Panc1 (cell line): Measurements from ENCODE around the gene TARBP2.

Experiments
- SIN3A ChIP-seq: IDR thresholded peaks from 2 replicates; pipeline ENCODE4 v1.6.1; 2012; ENCODE audit warnings: low read depth, mild to moderate bottlenecking, low read length, moderate library complexity, borderline replicate concordance; ENCODE audit not compliant: insufficient read depth
- TCF7L2 ChIP-seq: IDR thresholded peaks from 2 replicates; pipeline ENCODE4 v1.6.1; 2011; ENCODE audit warnings: mild to moderate bottlenecking, low read depth, low read length, inconsistent platforms
- TF ChIP-seq, protein P1 (sequence below): fragments of 450-650 bp; IDR thresholded peaks from 2 replicates; pipeline ENCODE4 v1.5.1; 2017; ENCODE audit warnings: mild to moderate bottlenecking
- TF ChIP-seq, protein P2 (sequence below), 2 experiments: IDR thresholded peaks; 2 replicates each; pipeline ENCODE4 v1.6.1; 2011 to 2012; ENCODE audit warnings: low read depth in 2 of 2, control low read depth in 1 of 2, low read length in 1 of 2, mild to moderate bottlenecking in 1 of 2, moderate library complexity in 1 of 2; ENCODE audit not compliant: insufficient read depth in 1 of 2

DNA sequence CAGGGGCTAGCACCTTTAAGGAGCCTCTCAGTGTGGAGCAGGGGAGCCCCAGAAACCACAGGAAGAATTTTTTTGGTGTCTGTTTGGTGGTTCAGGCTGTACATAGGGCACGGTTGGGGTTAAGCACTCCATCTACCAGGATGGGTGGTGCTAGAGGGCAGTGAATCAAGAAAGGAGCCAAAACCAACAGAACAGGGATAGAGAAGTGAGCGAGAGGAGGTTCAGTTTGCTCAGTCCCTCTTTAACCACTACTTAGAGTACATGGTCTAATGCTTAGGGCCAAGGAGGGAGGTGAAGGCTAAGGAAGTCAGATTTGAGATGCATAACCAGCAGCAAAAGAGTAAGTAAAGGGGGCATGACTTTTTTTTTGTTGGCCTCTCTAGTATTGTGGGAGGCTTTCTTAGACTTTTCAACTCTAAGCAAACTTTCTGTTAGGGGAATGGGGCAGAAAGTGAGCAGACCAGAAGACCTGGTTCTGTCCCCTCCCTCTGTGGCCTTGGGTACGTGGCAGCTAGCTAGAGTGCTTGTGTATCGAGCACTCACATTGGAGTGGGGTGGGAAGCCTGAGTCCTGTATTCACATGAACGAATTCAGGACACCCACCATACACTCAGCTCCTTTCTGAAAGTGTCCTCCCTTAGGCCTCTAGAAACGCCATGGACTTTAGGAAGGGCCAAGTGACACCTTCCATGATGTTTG lies 12.8 kb downstream of the TARBP2 start:
- TF ChIP-seq, protein P1, sequence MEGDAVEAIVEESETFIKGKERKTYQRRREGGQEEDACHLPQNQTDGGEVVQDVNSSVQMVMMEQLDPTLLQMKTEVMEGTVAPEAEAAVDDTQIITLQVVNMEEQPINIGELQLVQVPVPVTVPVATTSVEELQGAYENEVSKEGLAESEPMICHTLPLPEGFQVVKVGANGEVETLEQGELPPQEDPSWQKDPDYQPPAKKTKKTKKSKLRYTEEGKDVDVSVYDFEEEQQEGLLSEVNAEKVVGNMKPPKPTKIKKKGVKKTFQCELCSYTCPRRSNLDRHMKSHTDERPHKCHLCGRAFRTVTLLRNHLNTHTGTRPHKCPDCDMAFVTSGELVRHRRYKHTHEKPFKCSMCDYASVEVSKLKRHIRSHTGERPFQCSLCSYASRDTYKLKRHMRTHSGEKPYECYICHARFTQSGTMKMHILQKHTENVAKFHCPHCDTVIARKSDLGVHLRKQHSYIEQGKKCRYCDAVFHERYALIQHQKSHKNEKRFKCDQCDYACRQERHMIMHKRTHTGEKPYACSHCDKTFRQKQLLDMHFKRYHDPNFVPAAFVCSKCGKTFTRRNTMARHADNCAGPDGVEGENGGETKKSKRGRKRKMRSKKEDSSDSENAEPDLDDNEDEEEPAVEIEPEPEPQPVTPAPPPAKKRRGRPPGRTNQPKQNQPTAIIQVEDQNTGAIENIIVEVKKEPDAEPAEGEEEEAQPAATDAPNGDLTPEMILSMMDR = no peak
- TF ChIP-seq SIN3A = no peak
- TF ChIP-seq TCF7L2 = no peak
- TF ChIP-seq, protein P2, sequence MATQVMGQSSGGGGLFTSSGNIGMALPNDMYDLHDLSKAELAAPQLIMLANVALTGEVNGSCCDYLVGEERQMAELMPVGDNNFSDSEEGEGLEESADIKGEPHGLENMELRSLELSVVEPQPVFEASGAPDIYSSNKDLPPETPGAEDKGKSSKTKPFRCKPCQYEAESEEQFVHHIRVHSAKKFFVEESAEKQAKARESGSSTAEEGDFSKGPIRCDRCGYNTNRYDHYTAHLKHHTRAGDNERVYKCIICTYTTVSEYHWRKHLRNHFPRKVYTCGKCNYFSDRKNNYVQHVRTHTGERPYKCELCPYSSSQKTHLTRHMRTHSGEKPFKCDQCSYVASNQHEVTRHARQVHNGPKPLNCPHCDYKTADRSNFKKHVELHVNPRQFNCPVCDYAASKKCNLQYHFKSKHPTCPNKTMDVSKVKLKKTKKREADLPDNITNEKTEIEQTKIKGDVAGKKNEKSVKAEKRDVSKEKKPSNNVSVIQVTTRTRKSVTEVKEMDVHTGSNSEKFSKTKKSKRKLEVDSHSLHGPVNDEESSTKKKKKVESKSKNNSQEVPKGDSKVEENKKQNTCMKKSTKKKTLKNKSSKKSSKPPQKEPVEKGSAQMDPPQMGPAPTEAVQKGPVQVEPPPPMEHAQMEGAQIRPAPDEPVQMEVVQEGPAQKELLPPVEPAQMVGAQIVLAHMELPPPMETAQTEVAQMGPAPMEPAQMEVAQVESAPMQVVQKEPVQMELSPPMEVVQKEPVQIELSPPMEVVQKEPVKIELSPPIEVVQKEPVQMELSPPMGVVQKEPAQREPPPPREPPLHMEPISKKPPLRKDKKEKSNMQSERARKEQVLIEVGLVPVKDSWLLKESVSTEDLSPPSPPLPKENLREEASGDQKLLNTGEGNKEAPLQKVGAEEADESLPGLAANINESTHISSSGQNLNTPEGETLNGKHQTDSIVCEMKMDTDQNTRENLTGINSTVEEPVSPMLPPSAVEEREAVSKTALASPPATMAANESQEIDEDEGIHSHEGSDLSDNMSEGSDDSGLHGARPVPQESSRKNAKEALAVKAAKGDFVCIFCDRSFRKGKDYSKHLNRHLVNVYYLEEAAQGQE (IDR thresholded peaks at IDR 0.05; ENCODE audit: insufficient read depth in 1 of 2, low read depth in 2 of 2, low read length in 1 of 2) = no peak
